Measurements from ENCODE around the gene ROR2. TPM values are rescaled to one million over a fixed set of nuclear protein-coding genes. Genes with fewer than 3 reads are reported as not detected.

The ROR2 gene
- polyA plus RNA-seq, 3 donors, result not detected

- no peak overlapping the region for H3K4me2 ChIP-seq (replicated peaks; ENCODE audit: extremely low read depth, low read length, poor library complexity, severe bottlenecking)
- H2AFZ ChIP-seq (ENCODE audit: insufficient read depth, low read depth, low read length, poor library complexity, severe bottlenecking), result no peak overlapping the region
- peaks cover 7 to 8% (median 8%) of the 10 kb centered on the region in 3 donors for H3K27me3 Mint-ChIP-seq (ENCODE audit: low read depth in 3 of 3)
- DNase-seq, result no peak
- H3K36me3 ChIP-seq (replicated peaks in 1 of 2; ENCODE audit: control insufficient read depth in 1 of 2, insufficient read depth in 2 of 2, low read length in 2 of 2), result no peaks in the 10 kb centered on the region
- no peak for TF ChIP-seq CTCF (IDR thresholded peaks at IDR 0.05)
- peaks cover 0 to 3% of the 10 kb centered on the region in 2 donors for H3K4me1 ChIP-seq (ENCODE audit: control insufficient read depth in 1 of 2, insufficient read depth in 2 of 2, low read length in 2 of 2)
- peaks cover 3% of the 10 kb centered on the region for H3K4me1 Mint-ChIP-seq
- H3K27ac Mint-ChIP-seq, result no peak overlapping the region
- intact Hi-C loops (cut with micrococcal nuclease), result no loop called here
- no peak overlapping the region for H3K4me3 Mint-ChIP-seq
- no peak overlapping the region for H3K4me3 ChIP-seq (replicated peaks in 1 of 3; ENCODE audit: low read depth in 2 of 3, low read length in 3 of 3)
- 86% methylated on average over 5 of the region's 8 CpGs for WGBS (ENCODE audit: insufficient coverage)
- no peaks in the 10 kb centered on the region for H3K36me3 Mint-ChIP-seq
- H3K9ac ChIP-seq (ENCODE audit: insufficient read depth, low read length, poor library complexity, severe bottlenecking), result no peak overlapping the region
- H3K27me3 ChIP-seq (ENCODE audit: control insufficient read depth in 2 of 2, insufficient read depth in 2 of 2, low read length in 2 of 2), result no peaks in the 10 kb centered on the region
- H3K27ac ChIP-seq (ENCODE audit: low read depth in 1 of 2, low read length in 2 of 2), result no peak overlapping the region
- no peaks in the 10 kb centered on the region for H3K9me3 Mint-ChIP-seq
- no peaks in the 10 kb centered on the region for H4K20me1 ChIP-seq (ENCODE audit: insufficient read depth, low read length)
- no peaks in the 10 kb centered on the region for H3K79me2 ChIP-seq (ENCODE audit: insufficient read depth, low read length)
- no peaks in the 10 kb centered on the region for H3K9me3 ChIP-seq (replicated peaks in 1 of 2; ENCODE audit: control insufficient read depth in 1 of 2, insufficient read depth in 1 of 2, low read length in 2 of 2)
Measured at GRCh38 chr9:91803151-91803940, 146.7 kb downstream of the ROR2 start.

GRCh38 chr9:91802391-91802790 is 147.6 kb downstream of the ROR2 start:
- Mint-ChIP-seq H3K36me3 (no peaks in the 10 kb centered on the region), H3K27me3 (ENCODE audit: low read depth in 3 of 3) (peaks cover 6 to 8% (median 7%) of the 10 kb centered on the region in 3 donors), H3K4me1 (peaks cover 3% of the 10 kb centered on the region), H3K9me3 (no peaks in the 10 kb centered on the region), H3K4me3 (no peak overlapping the region), H3K27ac (no peak overlapping the region)
- no peak for TF ChIP-seq CTCF (IDR thresholded peaks at IDR 0.05)
- intact Hi-C loops (cut with micrococcal nuclease), result no loop called here
- Histone ChIP-seq H2AFZ (ENCODE audit: insufficient read depth, low read depth, low read length, poor library complexity, severe bottlenecking) (no peak overlapping the region), H3K79me2 (ENCODE audit: insufficient read depth, low read length) (no peaks in the 10 kb centered on the region), H3K27ac (ENCODE audit: low read depth in 1 of 2, low read length in 2 of 2) (no peak overlapping the region), H3K9me3 (replicated peaks in 1 of 2; ENCODE audit: control insufficient read depth in 1 of 2, insufficient read depth in 1 of 2, low read length in 2 of 2) (no peaks in the 10 kb centered on the region), H3K4me1 (ENCODE audit: control insufficient read depth in 1 of 2, insufficient read depth in 2 of 2, low read length in 2 of 2) (peaks cover 0 to 3% of the 10 kb centered on the region in 2 donors), H3K27me3 (ENCODE audit: control insufficient read depth in 2 of 2, insufficient read depth in 2 of 2, low read length in 2 of 2) (no peaks in the 10 kb centered on the region), H3K4me2 (replicated peaks; ENCODE audit: extremely low read depth, low read length, poor library complexity, severe bottlenecking) (no peak overlapping the region), H4K20me1 (ENCODE audit: insufficient read depth, low read length) (no peaks in the 10 kb centered on the region), H3K9ac (ENCODE audit: insufficient read depth, low read length, poor library complexity, severe bottlenecking) (no peak overlapping the region), H3K36me3 (replicated peaks in 1 of 2; ENCODE audit: control insufficient read depth in 1 of 2, insufficient read depth in 2 of 2, low read length in 2 of 2) (no peaks in the 10 kb centered on the region), H3K4me3 (replicated peaks in 1 of 3; ENCODE audit: low read depth in 2 of 3, low read length in 3 of 3) (no peak overlapping the region)
- WGBS (ENCODE audit: insufficient coverage), result 80% methylated on average over 2 of the region's 5 CpGs
- no peak for DNase-seq
